ENCODE data around the gene MED17.

Gene MED17

DNA sequence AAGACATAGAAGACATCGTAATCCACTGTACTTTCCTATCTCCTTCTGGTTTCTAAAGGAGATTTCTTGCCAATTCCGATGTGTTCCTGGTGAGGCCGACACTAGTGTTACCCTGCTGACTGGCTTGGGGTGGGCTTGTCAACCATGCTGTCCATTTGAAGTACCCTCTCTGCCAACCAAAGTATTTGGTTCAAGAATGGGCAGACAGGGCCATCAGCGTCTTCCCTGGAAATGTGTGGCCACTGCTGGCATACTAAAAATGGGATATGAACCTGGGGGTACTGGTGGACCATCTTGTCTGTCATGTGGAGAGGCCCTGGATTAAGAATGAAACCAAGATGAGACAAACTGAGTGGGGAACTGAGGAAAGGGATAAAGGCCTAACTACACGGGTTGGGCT lies 68.2 kb downstream of the MED17 start:
- ChIA-PET CTCF (no interaction called here), POLR2A (no interaction called here)
- TF ChIP-seq SP1 (IDR thresholded peaks at IDR 0.05) (no peak), L3MBTL2 (conservative IDR thresholded peaks at IDR 0.05) (no peak), FOXA1 (IDR thresholded peaks at IDR 0.05) (no peak)
- TF ChIP-seq, protein P1, sequence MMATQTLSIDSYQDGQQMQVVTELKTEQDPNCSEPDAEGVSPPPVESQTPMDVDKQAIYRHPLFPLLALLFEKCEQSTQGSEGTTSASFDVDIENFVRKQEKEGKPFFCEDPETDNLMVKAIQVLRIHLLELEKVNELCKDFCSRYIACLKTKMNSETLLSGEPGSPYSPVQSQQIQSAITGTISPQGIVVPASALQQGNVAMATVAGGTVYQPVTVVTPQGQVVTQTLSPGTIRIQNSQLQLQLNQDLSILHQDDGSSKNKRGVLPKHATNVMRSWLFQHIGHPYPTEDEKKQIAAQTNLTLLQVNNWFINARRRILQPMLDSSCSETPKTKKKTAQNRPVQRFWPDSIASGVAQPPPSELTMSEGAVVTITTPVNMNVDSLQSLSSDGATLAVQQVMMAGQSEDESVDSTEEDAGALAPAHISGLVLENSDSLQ (IDR thresholded peaks at IDR 0.05) = no peak
- DNase-seq (ENCODE audit: extremely low spot score) = no peak

DNA sequence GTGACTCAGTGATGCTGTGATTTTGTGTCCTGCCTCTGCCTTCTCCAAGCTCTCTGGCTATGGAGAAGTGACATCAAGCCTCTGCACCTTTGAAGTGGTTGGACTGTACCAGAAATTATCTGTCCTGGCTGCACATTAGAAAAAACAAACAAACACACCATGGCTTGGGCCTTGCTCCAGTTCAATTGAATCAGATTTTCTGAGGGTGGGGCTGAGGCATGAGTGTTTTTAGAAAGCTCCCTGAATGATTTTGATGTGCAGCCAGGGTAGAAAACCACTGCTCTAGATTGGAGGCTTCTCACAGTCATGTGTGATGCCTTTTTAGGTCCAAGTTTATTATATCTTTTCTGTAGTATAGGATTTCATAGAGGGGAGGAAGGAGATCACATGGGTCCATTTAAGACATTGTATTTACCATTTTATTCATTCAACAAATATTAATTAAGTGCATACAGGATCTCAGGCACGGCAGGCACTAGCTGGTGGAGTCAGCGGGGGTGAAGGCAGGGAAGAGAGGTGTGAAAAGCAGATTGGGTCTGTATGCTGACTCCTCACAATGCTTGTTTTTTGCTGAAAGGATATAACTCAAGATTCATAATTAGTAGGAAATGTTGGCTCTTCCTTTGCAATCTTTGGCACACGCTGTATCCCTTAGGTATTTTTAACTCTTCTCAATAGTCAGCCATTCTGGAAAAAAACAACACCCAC lies 73.5 kb downstream of the MED17 start:
- no peak for TF ChIP-seq NFRKB (IDR thresholded peaks at IDR 0.05)
- TF ChIP-seq, protein P1 (IDR thresholded peaks at IDR 0.05) = no peak
- TF ChIP-seq L3MBTL2 (conservative IDR thresholded peaks at IDR 0.05) = no peak
- TF ChIP-seq CTBP1 (IDR thresholded peaks at IDR 0.05; ENCODE audit: borderline replicate concordance) = no peak
- TF ChIP-seq ELF4 (IDR thresholded peaks at IDR 0.05) = no peak
- no peak for TF ChIP-seq FOXM1 (IDR thresholded peaks at IDR 0.05; ENCODE audit: borderline replicate concordance)
- no peak for TF ChIP-seq ARNT (IDR thresholded peaks at IDR 0.05)
- no peak for TF ChIP-seq ZNF384 (IDR thresholded peaks at IDR 0.05)
- no peak for TF ChIP-seq TARDBP (IDR thresholded peaks at IDR 0.05)
- TF ChIP-seq SP1 (IDR thresholded peaks at IDR 0.05) = no peak
- TF ChIP-seq SUZ12 (IDR thresholded peaks at IDR 0.05) = no peak
- TF ChIP-seq FOXK2 (IDR thresholded peaks at IDR 0.05) = no peak
- no peak for TF ChIP-seq LEF1 (IDR thresholded peaks at IDR 0.05; ENCODE audit: borderline replicate concordance)
- CTCF ChIA-PET = no interaction called here
- DNase-seq (ENCODE audit: extremely low spot score) = no peak
- POLR2A ChIA-PET = no interaction called here

DNA sequence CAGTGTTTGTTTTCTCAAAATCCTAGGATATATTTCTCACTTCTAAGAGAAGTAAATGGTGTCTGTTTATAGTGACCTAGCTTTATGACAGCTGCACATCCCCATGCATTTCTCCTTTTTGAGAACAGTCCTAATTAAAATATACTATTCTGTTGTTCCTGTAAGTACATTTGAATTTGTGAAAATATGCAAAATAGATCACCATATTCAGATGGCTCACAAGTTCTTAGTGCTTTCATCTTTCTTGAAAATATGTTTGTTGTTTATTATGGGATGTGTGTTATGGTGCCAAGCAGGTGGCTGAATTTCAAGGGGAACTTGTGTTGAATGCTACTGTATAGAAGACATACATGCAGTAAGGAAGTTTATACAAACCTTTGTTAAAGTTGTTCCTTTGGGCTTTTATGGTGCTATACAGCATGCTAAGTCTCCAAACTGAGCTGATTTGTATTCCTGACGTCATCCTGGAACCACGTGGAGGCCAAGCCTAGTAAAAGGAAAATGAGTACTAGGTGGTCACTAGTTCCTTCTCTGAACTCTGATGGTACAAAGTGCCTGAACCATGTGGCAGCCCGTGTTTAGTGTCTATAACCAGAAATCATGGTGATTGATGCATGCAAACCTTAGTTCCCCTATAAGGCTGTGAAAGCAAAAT lies 74.2 kb downstream of the MED17 start:
- DNase-seq (ENCODE audit: extremely low spot score) = no peak
- POLR2A ChIA-PET = interaction anchor here (0.5 to 1.5 kb wide), 2 partner anchors 74 to 660 kb away, joined by 3 to 5 read pairs; partner anchors contain the start of genes MED17 and SLC36A4
- CTCF ChIA-PET = interaction anchor here (0.8 kb wide), 1 partner anchor 37 kb away, joined by 4 read pairs; no protein-coding TSS in a partner anchor
- TF ChIP-seq SUZ12 (IDR thresholded peaks at IDR 0.05) (no peak), ELF4 (IDR thresholded peaks at IDR 0.05) (no peak)

DNA sequence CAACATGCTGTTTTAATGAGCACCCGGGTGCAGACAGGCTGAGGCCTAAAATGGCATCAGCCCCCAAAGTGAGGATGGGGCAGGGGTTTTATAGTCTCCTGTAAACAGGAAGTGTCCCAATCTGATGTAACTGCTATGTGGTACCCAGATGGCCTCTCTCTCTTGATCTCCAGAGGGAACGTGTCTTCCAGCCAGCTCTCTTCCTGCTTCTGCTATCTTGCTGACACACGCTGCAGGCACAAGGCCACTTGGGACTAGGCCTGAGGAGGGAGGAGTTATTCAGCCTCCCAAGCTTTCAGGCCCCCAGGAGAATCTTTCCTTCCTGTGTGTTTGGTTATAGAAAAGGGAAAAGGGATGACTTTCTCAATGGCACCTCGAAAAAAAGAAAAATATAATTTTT lies 77.7 kb downstream of the MED17 start:
- ChIA-PET POLR2A (no interaction called here), CTCF (no interaction called here)
- TF ChIP-seq, protein P1 (IDR thresholded peaks at IDR 0.05) = no peak
- TF ChIP-seq SP1 (IDR thresholded peaks at IDR 0.05) (no peak), BHLHE40 (IDR thresholded peaks at IDR 0.05; ENCODE audit: borderline replicate concordance) (no peak), ELF4 (IDR thresholded peaks at IDR 0.05) (no peak), HDGF (IDR thresholded peaks at IDR 0.05; ENCODE audit: borderline replicate concordance) (no peak), ZNF384 (IDR thresholded peaks at IDR 0.05) (no peak), TARDBP (IDR thresholded peaks at IDR 0.05) (no peak), FOXA1 (IDR thresholded peaks at IDR 0.05) (no peak), NFRKB (IDR thresholded peaks at IDR 0.05) (no peak), FOXK2 (IDR thresholded peaks at IDR 0.05) (no peak), LEF1 (IDR thresholded peaks at IDR 0.05; ENCODE audit: borderline replicate concordance) (no peak), L3MBTL2 (conservative IDR thresholded peaks at IDR 0.05) (no peak), SUZ12 (IDR thresholded peaks at IDR 0.05) (no peak), ARNT (IDR thresholded peaks at IDR 0.05) (no peak), FOXM1 (IDR thresholded peaks at IDR 0.05; ENCODE audit: borderline replicate concordance) (no peak)
- no peak for DNase-seq (ENCODE audit: extremely low spot score)
